GM23248 (cell line): ENCODE data around the gene MEGF6. TPM values are rescaled to one million over a fixed set of nuclear protein-coding genes. Genes with fewer than 3 reads are reported as not detected.

Experiments
- DNase-seq: peaks from one replicate; pipeline ENCODE4 v3.0.0-alpha.2; 2015
- H2AFZ ChIP-seq: fragments of 200-600 bp; sonication (generic); 2 replicates; pipeline ENCODE4 v1.6.1; 2016; ENCODE audit warnings: antibody characterized with exemption
- H3F3A ChIP-seq: fragments of 200-600 bp; sonication (generic); 2 replicates; pipeline ENCODE4 v1.6.1; 2016; ENCODE audit warnings: mild to moderate bottlenecking, antibody characterized with exemption, mixed run types; ENCODE audit not compliant: insufficient read depth
- H3K27ac ChIP-seq: fragments of 200-600 bp; sonication (generic); 2 replicates; pipeline ENCODE4 v1.5.1; 2016; ENCODE audit warnings: mild to moderate bottlenecking
- H3K27me3 ChIP-seq: fragments of 200-600 bp; sonication (generic); replicated peaks from 2 replicates; pipeline ENCODE4 v1.6.1; 2016; ENCODE audit warnings: mild to moderate bottlenecking; ENCODE audit not compliant: insufficient read depth
- H3K36me3 ChIP-seq: fragments of 200-600 bp; sonication (generic); 2 replicates; pipeline ENCODE4 v1.6.1; 2016; ENCODE audit warnings: low read depth, mild to moderate bottlenecking
- H3K4me1 ChIP-seq: fragments of 200-600 bp; sonication (generic); 2 replicates; pipeline ENCODE4 v1.6.1; 2016; ENCODE audit warnings: mild to moderate bottlenecking; ENCODE audit not compliant: insufficient read depth
- H3K4me2 ChIP-seq: fragments of 200-600 bp; sonication (generic); one replicate; pipeline ENCODE4 v1.6.1; 2016; ENCODE audit warnings: mild to moderate bottlenecking; ENCODE audit not compliant: unreplicated experiment
- H3K4me3 ChIP-seq: fragments of 200-600 bp; sonication (generic); 2 replicates; pipeline ENCODE4 v1.5.1; 2016; ENCODE audit warnings: mild to moderate bottlenecking
- H3K79me2 ChIP-seq: fragments of 200-600 bp; sonication (generic); 2 replicates; pipeline ENCODE4 v1.6.1; 2016; ENCODE audit warnings: mild to moderate bottlenecking; ENCODE audit not compliant: insufficient read depth
- H3K9ac ChIP-seq: fragments of 200-600 bp; sonication (generic); 2 replicates; pipeline ENCODE4 v1.6.1; 2016; ENCODE audit warnings: mild to moderate bottlenecking
- H3K9me2 ChIP-seq: fragments of 200-600 bp; sonication (generic); 2 replicates; pipeline ENCODE4 v1.6.1; 2016; ENCODE audit warnings: mixed run types, mild to moderate bottlenecking, moderate library complexity; ENCODE audit not compliant: insufficient read depth
- H3K9me3 ChIP-seq: fragments of 200-600 bp; sonication (generic); one replicate; pipeline ENCODE4 v1.6.1; 2017; ENCODE audit warnings: low read depth
- H4K20me1 ChIP-seq: fragments of 200-600 bp; sonication (generic); 2 replicates; pipeline ENCODE4 v1.6.0; 2016; ENCODE audit not compliant: insufficient read depth
- EZH2 ChIP-seq: fragments of 200-600 bp; sonication (generic); IDR thresholded peaks from 2 replicates; pipeline ENCODE4 v1.6.1; 2018; ENCODE audit warnings: antibody characterized with exemption, mild to moderate bottlenecking; ENCODE audit not compliant: insufficient read depth, poor library complexity, severe bottlenecking
- EZH2phosphoT487 ChIP-seq: fragments of 200-600 bp; sonication (generic); IDR thresholded peaks from 2 replicates; pipeline ENCODE4 v1.6.1; 2018; ENCODE audit warnings: antibody characterized with exemption, moderate library complexity, mild to moderate bottlenecking, low read depth; ENCODE audit not compliant: insufficient read depth
- WGBS, 2 experiments: methylation state at CpG; one replicate each; pipeline ENCODE4 v1.1.6; 2015 to 2017; ENCODE audit warnings: low lambda C conversion rate in 2 of 2, low coverage in 1 of 2; ENCODE audit errors: missing lambda C conversion rate in 2 of 2; 5-methylcytosine and 5-hydroxymethylcytosine counted together
- in situ Hi-C: fragments of 300-500 bp; cut with MboI; formaldehyde crosslinking; loops from 2 replicates; pipeline ENCODE4 v1.15.0; 2020
- polyA plus RNA-seq: library from polyadenylated mRNA; unstranded; fragments of >200 nt; fragmentation: Nextera tagmentation; extraction: Ambion mirVana; gene quantifications from 2 replicates; pipeline ENCODE4 v1.2.1, GENCODE V29; 2016
- total RNA-seq: library from RNA; depleted of rRNA; stranded (reverse); fragments of >200 nt; shearing (Covaris generic); gene quantifications from 2 replicates; pipeline ENCODE4 v1.2.3, GENCODE V29; 2014

The MEGF6 gene
- total and polyA plus RNA-seq, 2 experiments from 2014 or later: 37.9 to 108 TPM

GRCh38 chr1:3525551-3526482 lies 85.5 kb downstream of the MEGF6 start:
- Histone ChIP-seq H3K9ac (no peak overlapping the region), H3K27me3 (no peaks in the 10 kb centered on the region)
- in situ Hi-C loops: no loop called here

GRCh38 chr1:3524556-3525203 lies 86.6 kb downstream of the MEGF6 start:
- H3F3A ChIP-seq: no peaks in the 10 kb centered on the region
- H3K9ac ChIP-seq: no peak overlapping the region
- no peaks in the 10 kb centered on the region for H3K9me3 ChIP-seq
- no peak overlapping the region for H3K4me2 ChIP-seq
- no peak overlapping the region for H2AFZ ChIP-seq
- peaks cover 17% of the 10 kb centered on the region for H3K4me1 ChIP-seq
- H3K36me3 ChIP-seq: no peaks in the 10 kb centered on the region; the same call in 1 of the 2 replicates
- H3K27me3 ChIP-seq: no peaks in the 10 kb centered on the region
- H4K20me1 ChIP-seq: no peaks in the 10 kb centered on the region
- no peaks in the 10 kb centered on the region for H3K79me2 ChIP-seq
- in situ Hi-C loops: no loop called here
- WGBS, 2 experiments: 80 to 85% methylated on average over 20 of the region's 20 CpGs
- H3K9me2 ChIP-seq: no peaks in the 10 kb centered on the region
- no peak overlapping the region for H3K4me3 ChIP-seq
- H3K27ac ChIP-seq: no peak overlapping the region
- DNase-seq: no peak
- no peak for TF ChIP-seq EZH2phosphoT487
- no peak for TF ChIP-seq EZH2

More at GRCh38 chr1:3525551-3526482, 85.5 kb downstream of the MEGF6 start:
- TF ChIP-seq EZH2phosphoT487 (no peak), EZH2 (no peak)
- Histone ChIP-seq H3K9me3 (no peaks in the 10 kb centered on the region), H3F3A (no peaks in the 10 kb centered on the region), H3K4me2 (no peak overlapping the region), H3K36me3 (no peaks in the 10 kb centered on the region; the same call in 1 of the 2 replicates), H2AFZ (no peak overlapping the region), H3K9me2 (no peaks in the 10 kb centered on the region), H3K27ac (no peak overlapping the region), H3K4me3 (no peak overlapping the region), H4K20me1 (no peaks in the 10 kb centered on the region), H3K79me2 (no peaks in the 10 kb centered on the region), H3K4me1 (peaks cover 21% of the 10 kb centered on the region)
- WGBS, 2 experiments: 84 to 87% methylated on average over 21 to 22 of the region's 24 CpGs
- no peak for DNase-seq

- DNase-seq: no peak
- H3K27ac ChIP-seq: no peak overlapping the region
- H3K27me3 ChIP-seq: no peaks in the 10 kb centered on the region
- no peak overlapping the region for H3K4me2 ChIP-seq
- H3K4me1 ChIP-seq: peaks cover 10% of the 10 kb centered on the region
- no peak overlapping the region for H2AFZ ChIP-seq
- no peak overlapping the region for H3K4me3 ChIP-seq
- H4K20me1 ChIP-seq: no peaks in the 10 kb centered on the region
- no peak for TF ChIP-seq EZH2
- no peak for TF ChIP-seq EZH2phosphoT487
- no peaks in the 10 kb centered on the region for H3K9me3 ChIP-seq
- 80% methylated on average over 10 to 11 of the region's 13 CpGs for WGBS, 2 experiments
- H3K9me2 ChIP-seq: no peaks in the 10 kb centered on the region
- in situ Hi-C loops: no loop called here
- no peaks in the 10 kb centered on the region for H3K79me2 ChIP-seq
- H3K36me3 ChIP-seq: no peaks in the 10 kb centered on the region; the same call in 1 of the 2 replicates
- H3F3A ChIP-seq: no peaks in the 10 kb centered on the region
- H3K9ac ChIP-seq: peak overlapping the region; percentile 91; the same call in 1 of the 2 replicates
Measured at GRCh38 chr1:3523980-3524379, 87.3 kb downstream of the MEGF6 start.

GRCh38 chr1:3522564-3523265 lies 88.6 kb downstream of the MEGF6 start:
- Histone ChIP-seq H3K4me2 (peak overlapping the region; percentile 41), H3K9ac (peak overlapping the region; percentile 91), H3K79me2 (no peaks in the 10 kb centered on the region), H3K27me3 (no peaks in the 10 kb centered on the region), H3K9me3 (no peaks in the 10 kb centered on the region), H3K4me3 (no peak overlapping the region), H3K27ac (peak overlapping the region; percentile 63), H2AFZ (peak overlapping the region; percentile 32; the same call in 1 of the 2 replicates), H4K20me1 (no peaks in the 10 kb centered on the region), H3F3A (no peaks in the 10 kb centered on the region), H3K9me2 (no peaks in the 10 kb centered on the region), H3K4me1 (peaks cover 8% of the 10 kb centered on the region), H3K36me3 (no peaks in the 10 kb centered on the region)
- TF ChIP-seq EZH2phosphoT487: no peak
- no peak for TF ChIP-seq EZH2
- 6 to 14% methylated on average over 9 to 18 of the region's 19 CpGs for WGBS, 2 experiments
- in situ Hi-C loops: no loop called here
- DNase-seq: peak; percentile 88
